Smooth muscle cell (in vitro differentiated cells): ENCODE measurements around the gene TMEM14B. TPM values are rescaled to one million over a fixed set of nuclear protein-coding genes. Genes with fewer than 3 reads are reported as not detected.
"Not testable (repeated sequence)": the region's sequence is repeated elsewhere in the genome, so short reads cannot be mapped to it uniquely, and the experiment has no call there.

Experiments used
- DNase-seq: peaks from one replicate; lab custom pipeline; 2025; ENCODE audit not compliant: unreplicated experiment; lab: John Stamatoyannopoulos, UW
- H2AFZ ChIP-seq: fragments of 200-600 bp; sonication (generic); 2 replicates; pipeline ENCODE4 v1.6.0; 2016; ENCODE audit warnings: antibody characterized with exemption, low read depth, mild to moderate bottlenecking
- H3F3A ChIP-seq: fragments of 200-600 bp; sonication (generic); 2 replicates; pipeline ENCODE4 v1.6.0; 2017; ENCODE audit warnings: antibody characterized with exemption, low read depth
- H3K27ac ChIP-seq: fragments of 200-600 bp; sonication (generic); 2 replicates; pipeline ENCODE4 v1.5.1; 2016; ENCODE audit warnings: low read depth, mild to moderate bottlenecking
- H3K27me3 ChIP-seq: fragments of 200-600 bp; sonication (generic); 2 replicates; pipeline ENCODE4 v1.6.1; 2016; ENCODE audit warnings: low read depth, mild to moderate bottlenecking
- H3K36me3 ChIP-seq: fragments of 200-600 bp; sonication (generic); 2 replicates; pipeline ENCODE4 v1.5.1; 2016; ENCODE audit warnings: low read depth
- H3K4me1 ChIP-seq: fragments of 200-600 bp; sonication (generic); 2 replicates; pipeline ENCODE4 v1.5.1; 2016; ENCODE audit warnings: low read depth
- H3K4me2 ChIP-seq: fragments of 200-600 bp; sonication (generic); 2 replicates; pipeline ENCODE4 v1.6.0; 2016; ENCODE audit warnings: mild to moderate bottlenecking
- H3K4me3 ChIP-seq: fragments of 200-600 bp; sonication (generic); 2 replicates; pipeline ENCODE4 v1.5.1; 2016; ENCODE audit warnings: mild to moderate bottlenecking
- H3K79me2 ChIP-seq: fragments of 200-600 bp; sonication (generic); 2 replicates; pipeline ENCODE4 v1.6.0; 2016; ENCODE audit warnings: low read depth, mild to moderate bottlenecking
- H3K9ac ChIP-seq: fragments of 200-600 bp; sonication (generic); 2 replicates; pipeline ENCODE4 v1.6.0; 2016; ENCODE audit warnings: low read depth
- H3K9me3 ChIP-seq: fragments of 200-600 bp; sonication (generic); replicated peaks from 2 replicates; pipeline ENCODE4 v1.5.1; 2016; ENCODE audit warnings: low read depth
- H4K20me1 ChIP-seq: fragments of 200-600 bp; sonication (generic); 2 replicates; pipeline ENCODE4 v1.6.0; 2016; ENCODE audit warnings: low read depth
- WGBS: methylation state at CpG from one replicate; pipeline ENCODE4 v1.1.7; 2016; ENCODE audit warnings: low lambda C conversion rate; 5-methylcytosine and 5-hydroxymethylcytosine counted together
- polyA plus RNA-seq: library from polyadenylated mRNA; unstranded; fragments of >200 nt; fragmentation: Nextera tagmentation; extraction: Ambion mirVana; gene quantifications from 2 replicates; pipeline ENCODE4 v1.2.1, GENCODE V29; 2016
- total RNA-seq: library from RNA; depleted of rRNA; stranded (reverse); fragments of >200 nt; gene quantifications from 2 replicates; pipeline ENCODE4 v1.2.3, GENCODE V29; 2014
- TF ChIP-seq, protein P1 (sequence below): fragments of 200-600 bp; sonication (generic); IDR thresholded peaks from 2 replicates; pipeline ENCODE4 v1.5.1; 2017; ENCODE audit warnings: borderline replicate concordance, mild to moderate bottlenecking, antibody characterized with exemption; ENCODE audit not compliant: insufficient read depth, poor library complexity, severe bottlenecking

TMEM14B gene
- total and polyA plus RNA-seq, 2 experiments from 2014 or later = 72.2 to 95.4 TPM

DNA sequence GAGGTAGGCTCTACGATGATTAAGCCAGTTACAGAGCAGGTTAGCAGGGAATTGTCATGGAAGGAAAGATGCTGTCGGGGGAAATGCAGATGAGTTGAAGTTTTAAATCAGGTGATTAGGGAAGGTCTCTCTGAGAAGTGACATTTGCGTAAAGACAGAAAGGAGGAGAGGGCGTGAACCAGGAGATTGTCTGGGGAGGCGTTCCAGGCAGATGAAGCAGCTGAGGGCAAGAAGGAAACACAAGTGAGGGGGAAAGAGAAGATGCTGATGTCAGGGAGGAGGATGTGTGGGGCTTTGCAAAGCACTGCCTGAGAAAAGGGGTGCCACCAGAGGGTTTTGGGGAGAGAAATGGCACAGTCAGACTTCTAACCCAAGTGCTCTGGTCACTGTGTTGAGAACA is 2.5 kb upstream of the TMEM14B start:
- Histone ChIP-seq H3K36me3 (no peaks in the 10 kb centered on the region), H3K4me1 (peaks cover 23% of the 10 kb centered on the region), H4K20me1 (no peaks in the 10 kb centered on the region), H3K79me2 (peaks cover 14% of the 10 kb centered on the region), H3F3A (peaks cover 3% of the 10 kb centered on the region), H2AFZ (no peak overlapping the region), H3K9me3 (no peaks in the 10 kb centered on the region), H3K27me3 (no peaks in the 10 kb centered on the region), H3K4me3 (no peak overlapping the region), H3K4me2 (no peak overlapping the region), H3K27ac (no peak overlapping the region), H3K9ac (no peak overlapping the region)
- 77% methylated on average over 5 of the region's 5 CpGs for WGBS
- TF ChIP-seq, protein P1, sequence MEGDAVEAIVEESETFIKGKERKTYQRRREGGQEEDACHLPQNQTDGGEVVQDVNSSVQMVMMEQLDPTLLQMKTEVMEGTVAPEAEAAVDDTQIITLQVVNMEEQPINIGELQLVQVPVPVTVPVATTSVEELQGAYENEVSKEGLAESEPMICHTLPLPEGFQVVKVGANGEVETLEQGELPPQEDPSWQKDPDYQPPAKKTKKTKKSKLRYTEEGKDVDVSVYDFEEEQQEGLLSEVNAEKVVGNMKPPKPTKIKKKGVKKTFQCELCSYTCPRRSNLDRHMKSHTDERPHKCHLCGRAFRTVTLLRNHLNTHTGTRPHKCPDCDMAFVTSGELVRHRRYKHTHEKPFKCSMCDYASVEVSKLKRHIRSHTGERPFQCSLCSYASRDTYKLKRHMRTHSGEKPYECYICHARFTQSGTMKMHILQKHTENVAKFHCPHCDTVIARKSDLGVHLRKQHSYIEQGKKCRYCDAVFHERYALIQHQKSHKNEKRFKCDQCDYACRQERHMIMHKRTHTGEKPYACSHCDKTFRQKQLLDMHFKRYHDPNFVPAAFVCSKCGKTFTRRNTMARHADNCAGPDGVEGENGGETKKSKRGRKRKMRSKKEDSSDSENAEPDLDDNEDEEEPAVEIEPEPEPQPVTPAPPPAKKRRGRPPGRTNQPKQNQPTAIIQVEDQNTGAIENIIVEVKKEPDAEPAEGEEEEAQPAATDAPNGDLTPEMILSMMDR = no peak
- no peak for DNase-seq

DNA sequence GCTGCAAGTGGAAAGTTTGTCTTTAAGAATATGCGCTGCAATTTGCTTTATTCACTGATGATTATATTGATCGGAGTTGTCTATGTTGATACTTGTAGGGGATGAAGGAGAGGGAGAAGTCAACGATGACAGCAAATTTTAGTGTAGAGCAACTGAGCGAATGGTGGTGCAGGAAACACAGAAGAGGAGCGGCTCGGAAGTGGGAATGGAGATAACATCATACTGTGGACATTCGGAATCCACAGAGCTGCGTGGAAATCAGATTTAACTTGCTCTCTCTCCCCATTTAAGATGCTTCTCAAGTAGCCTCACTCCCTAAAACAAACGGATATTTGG is 722 bp upstream of the TMEM14B start:
- TF ChIP-seq, protein P1 = no peak
- H4K20me1 ChIP-seq = no peaks in the 10 kb centered on the region
- H3K4me1 ChIP-seq = peaks cover 23% of the 10 kb centered on the region
- no peaks in the 10 kb centered on the region for H3K36me3 ChIP-seq
- H3F3A ChIP-seq = peaks cover 3% of the 10 kb centered on the region
- H3K79me2 ChIP-seq = peaks cover 23% of the 10 kb centered on the region
- peak overlapping the region; percentile 95 for H3K4me2 ChIP-seq
- no peak overlapping the region for H3K27ac ChIP-seq
- no peak for DNase-seq
- H2AFZ ChIP-seq = peak overlapping the region; percentile 94
- no peaks in the 10 kb centered on the region for H3K9me3 ChIP-seq
- H3K4me3 ChIP-seq = peak overlapping the region; percentile 89
- no peaks in the 10 kb centered on the region for H3K27me3 ChIP-seq
- no peak overlapping the region for H3K9ac ChIP-seq
- WGBS = 91% methylated on average over 9 of the region's 9 CpGs

DNA sequence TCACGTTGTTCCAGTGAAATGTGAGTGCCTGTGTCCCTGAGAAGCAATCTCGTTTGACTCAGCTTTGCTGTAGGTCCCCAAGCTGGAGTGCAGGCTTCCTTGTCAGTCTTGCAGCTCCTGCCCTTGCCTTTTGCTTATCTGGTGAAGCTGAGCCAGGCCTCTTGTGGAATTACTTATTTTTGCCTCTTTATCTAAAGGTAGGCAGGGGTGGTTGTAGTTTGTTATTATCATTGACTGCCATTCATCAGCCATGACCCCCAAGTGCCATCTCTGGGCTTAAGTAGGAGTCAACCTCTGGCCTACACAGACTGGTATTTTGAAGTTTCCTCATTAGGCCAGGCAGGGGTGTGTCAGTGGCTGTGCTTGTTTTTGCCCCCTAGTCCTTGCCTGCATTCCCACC is 2.1 kb downstream of the TMEM14B start:
- Histone ChIP-seq H3K4me2 (no peak overlapping the region), H3F3A (peaks cover 3% of the 10 kb centered on the region), H4K20me1 (peaks cover 5% of the 10 kb centered on the region), H3K4me3 (no peak overlapping the region), H3K27ac (no peak overlapping the region), H3K27me3 (no peaks in the 10 kb centered on the region), H3K4me1 (peaks cover 23% of the 10 kb centered on the region), H2AFZ (no peak overlapping the region), H3K9me3 (no peaks in the 10 kb centered on the region), H3K9ac (no peak overlapping the region), H3K79me2 (peaks cover 30% of the 10 kb centered on the region), H3K36me3 (no peaks in the 10 kb centered on the region)
- no peak for DNase-seq
- 34% methylated on average over 2 of the region's 2 CpGs for WGBS
- TF ChIP-seq, protein P1 = no peak

DNA sequence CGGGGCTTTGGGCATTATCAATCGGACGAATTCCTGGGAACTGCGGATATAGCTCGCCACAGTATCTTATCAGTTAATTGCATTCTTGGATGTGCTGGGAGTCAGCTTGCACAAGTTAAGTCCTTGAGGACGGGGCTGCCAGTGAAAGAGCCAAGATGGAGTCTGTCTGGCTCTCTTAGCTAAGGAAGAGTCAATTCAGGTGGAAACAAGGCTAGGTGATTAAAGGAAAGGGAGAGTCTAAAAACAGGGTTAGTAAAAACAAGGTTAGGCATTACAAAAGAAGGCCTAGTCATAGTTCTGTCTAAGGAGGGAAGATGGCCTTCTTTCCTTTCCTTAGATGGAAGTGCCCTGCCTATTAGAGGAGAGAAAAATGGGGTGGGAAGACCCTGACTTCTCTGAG is 3.0 kb downstream of the TMEM14B start:
- H3F3A ChIP-seq, H2AFZ ChIP-seq, H3K9me3 ChIP-seq, H3K27ac ChIP-seq, H4K20me1 ChIP-seq, H3K4me2 ChIP-seq, H3K36me3 ChIP-seq, DNase-seq, H3K4me3 ChIP-seq, H3K27me3 ChIP-seq, H3K9ac ChIP-seq: not testable (repeated sequence)
- WGBS = 55% methylated on average over 6 of the region's 6 CpGs
- peaks cover 23% of the 10 kb centered on the region for H3K4me1 ChIP-seq
- H3K79me2 ChIP-seq = peaks cover 32% of the 10 kb centered on the region

DNA sequence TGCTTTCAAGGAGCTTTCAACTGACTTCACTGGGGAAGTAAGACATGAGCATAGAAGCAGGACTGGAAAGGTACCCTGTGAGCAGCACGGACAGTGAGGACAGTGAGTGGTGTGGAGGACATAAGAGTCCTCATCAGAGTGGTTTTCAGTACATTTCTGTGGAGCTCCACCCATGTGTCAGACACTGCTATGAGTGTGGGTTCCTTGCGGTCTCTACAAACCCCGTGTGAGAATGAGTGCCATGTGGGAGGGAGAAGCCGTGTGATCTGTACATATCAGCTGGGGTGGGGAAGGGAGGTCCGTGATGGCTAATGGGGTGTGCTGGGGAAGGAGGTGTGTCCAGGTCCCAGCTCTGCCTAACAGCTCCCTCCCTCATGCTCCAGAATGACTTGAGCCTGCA is 4.2 kb downstream of the TMEM14B start:
- peaks cover 32% of the 10 kb centered on the region for H3K79me2 ChIP-seq
- not testable (repeated sequence) for H3F3A ChIP-seq, H3K27ac ChIP-seq, DNase-seq, H3K4me3 ChIP-seq, H3K9ac ChIP-seq, H3K27me3 ChIP-seq, H3K4me2 ChIP-seq, H3K9me3 ChIP-seq, H2AFZ ChIP-seq
- H3K36me3 ChIP-seq = peaks cover 16% of the 10 kb centered on the region
- 93% methylated on average over 4 of the region's 5 CpGs for WGBS
- peaks cover 17% of the 10 kb centered on the region for H3K4me1 ChIP-seq
- peaks cover 17% of the 10 kb centered on the region for H4K20me1 ChIP-seq
